NCI-H2171 treated with DMSO at 0.1 percent for 48 hours (cell line): ENCODE data around the gene CATSPER3.

Experiments
- DNase-seq: peaks from one replicate; lab custom pipeline; 2025; lab: John Stamatoyannopoulos, UW

Gene CATSPER3

DNA sequence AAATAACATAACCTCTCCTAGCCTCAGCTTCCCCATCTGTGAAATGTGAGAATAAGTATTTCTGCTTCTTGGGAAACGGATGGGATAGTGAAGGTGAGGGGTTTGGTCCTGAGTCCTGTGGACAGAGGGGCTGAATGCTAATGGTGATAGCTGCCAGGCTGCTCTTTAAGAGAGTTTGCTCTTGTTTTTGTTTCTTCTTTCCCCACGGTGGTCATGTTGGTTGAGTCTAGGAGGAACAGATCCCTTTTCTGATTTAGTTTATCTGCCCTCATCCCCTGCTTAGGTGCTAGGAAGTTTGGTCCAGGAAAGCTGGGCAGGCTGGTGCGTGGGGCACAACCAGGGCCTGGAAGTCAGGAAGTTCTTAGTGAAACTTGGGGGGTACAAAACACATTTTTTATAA is 74.0 kb downstream of the CATSPER3 start:
- DNase-seq, result no peak

- no peak for DNase-seq
Measured at GRCh38 chr5:135042595-135042994, 74.9 kb downstream of the CATSPER3 start.

DNA sequence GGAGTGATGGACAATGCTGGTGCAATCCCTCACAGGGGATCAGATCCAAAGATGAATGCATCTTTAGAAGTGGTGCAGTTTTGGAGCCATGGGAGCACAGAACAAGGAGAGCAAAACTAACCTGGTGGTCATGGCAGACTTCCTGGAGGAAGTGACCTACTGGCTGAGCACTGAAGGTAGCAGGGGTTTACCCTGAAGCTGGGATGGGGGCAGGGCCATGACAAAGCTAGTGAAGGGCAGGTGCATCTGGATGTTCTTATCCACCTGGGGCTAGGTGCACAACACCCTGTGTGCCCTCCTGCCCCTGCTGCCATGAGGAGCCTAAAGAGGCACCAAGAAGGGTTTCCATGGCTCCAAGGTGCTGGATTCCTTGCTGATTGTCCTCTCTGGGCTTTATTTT is 77.8 kb downstream of the CATSPER3 start:
- DNase-seq, result no peak

DNA sequence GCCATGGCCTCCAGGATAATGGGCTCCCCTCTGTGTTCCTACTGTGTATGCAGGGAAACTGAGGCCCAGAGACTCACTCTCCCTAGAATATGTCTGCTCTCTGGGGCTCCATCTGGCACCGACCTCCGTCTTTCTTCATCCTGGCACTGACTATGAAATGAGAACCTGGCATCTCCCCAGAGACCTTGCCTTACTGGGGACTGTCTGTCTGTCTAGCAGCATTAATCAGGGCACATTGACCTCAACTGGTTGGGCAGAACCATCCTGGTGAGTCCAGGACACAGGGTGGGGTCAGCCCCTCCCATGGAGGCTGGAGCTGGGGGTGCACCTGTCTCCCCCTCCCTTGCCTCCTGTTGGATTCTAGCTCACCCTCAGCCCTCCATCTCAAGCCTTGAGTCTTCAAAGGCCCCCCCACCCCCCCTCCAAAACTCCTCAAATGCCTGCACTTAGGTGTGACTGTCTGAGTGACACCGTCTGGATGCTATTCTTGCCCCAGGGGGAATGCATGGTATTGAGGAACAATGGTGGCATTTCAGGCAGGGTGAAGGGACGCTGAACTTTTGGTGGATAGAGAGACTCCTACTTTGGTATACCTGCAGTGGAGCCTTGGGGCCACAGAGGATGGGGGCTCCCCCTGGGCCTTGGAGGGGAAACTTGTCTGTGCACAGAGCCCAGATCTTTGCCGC is 79.1 kb downstream of the CATSPER3 start:
- DNase-seq, result no peak

GRCh38 chr5:135047347-135047695 is 79.6 kb downstream of the CATSPER3 start:
- DNase-seq, result no peak

DNA sequence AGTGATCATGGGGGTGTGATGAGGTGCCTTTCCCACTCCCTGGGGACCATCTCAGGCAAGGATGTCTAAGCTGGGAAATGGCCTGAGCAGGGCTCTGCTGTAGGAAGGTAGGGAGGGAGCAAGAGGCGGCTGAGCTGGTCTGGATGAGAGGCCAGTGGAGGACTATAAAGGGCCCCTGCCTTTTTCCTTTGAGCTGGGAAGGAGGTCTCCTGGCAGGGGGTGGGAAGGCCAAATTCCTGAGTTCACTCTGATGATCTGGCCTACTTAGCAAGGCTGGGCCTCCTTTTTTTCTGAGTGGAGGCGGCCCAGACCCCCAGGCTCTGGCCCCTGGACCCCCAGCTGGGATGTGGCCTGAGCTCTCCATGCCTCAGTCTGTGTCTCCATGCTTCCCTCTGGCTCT is 80.6 kb downstream of the CATSPER3 start:
- DNase-seq, result no peak

- no peak for DNase-seq
Measured at GRCh38 chr5:135048930-135049329, 81.2 kb downstream of the CATSPER3 start.

- no peak for DNase-seq
Measured at GRCh38 chr5:135050244-135050767, 82.6 kb downstream of the CATSPER3 start.

DNA sequence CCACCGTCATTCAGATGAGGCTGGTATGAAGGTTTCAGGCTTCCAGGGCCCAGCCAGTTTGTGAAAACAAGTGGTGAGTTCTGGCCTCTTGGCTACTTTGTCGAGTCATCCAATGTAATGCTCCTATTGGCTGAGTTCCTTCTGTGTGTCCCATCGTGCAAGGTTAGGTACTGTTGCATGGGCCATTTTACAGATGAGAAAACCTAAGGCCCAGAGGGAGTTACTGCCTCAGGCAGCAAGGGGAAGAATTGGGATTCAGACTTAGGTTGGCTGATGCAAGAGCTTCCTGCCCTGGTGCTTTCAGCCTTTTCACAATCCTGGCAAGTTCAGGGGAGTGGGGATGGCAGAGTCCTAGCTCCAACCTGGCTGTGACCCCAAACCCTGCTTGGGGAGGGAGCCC is 83.7 kb downstream of the CATSPER3 start:
- no peak for DNase-seq

GRCh38 chr5:135051872-135052271 is 84.2 kb downstream of the CATSPER3 start:
- no peak for DNase-seq

DNA sequence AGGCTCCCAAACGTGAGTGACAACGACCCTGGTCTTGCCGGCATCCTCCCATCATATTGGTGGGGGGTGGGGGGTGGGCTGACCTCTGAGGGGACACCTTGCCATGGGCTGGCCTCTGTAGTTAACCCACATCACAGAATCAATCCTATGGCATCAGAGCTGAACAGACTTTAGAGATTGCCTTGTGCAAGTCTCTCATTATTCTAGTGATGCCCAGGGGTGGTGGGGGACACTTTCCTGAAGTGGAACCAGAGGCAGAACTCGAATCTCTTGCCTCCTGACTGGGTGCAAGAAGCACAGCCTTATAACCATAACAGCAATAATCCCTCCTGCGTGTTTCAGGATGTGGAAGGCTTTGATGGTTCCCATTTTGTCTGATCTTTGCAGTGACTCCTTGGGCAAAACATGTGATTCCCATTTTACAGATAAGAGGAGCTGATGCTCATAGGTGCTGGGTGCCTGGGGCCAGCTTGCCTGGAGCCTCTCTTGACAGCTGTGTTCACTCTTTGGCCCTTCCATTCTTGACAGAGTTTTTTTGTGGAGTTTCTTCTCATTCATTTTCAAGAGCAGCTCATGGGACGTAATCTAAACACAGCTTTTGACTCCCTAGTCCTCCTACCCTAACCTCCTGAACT is 84.9 kb downstream of the CATSPER3 start:
- DNase-seq, result no peak

GRCh38 chr5:135053278-135053677 is 85.6 kb downstream of the CATSPER3 start:
- DNase-seq, result no peak

- DNase-seq, result no peak
Measured at GRCh38 chr5:135053989-135054388, 86.3 kb downstream of the CATSPER3 start.

- DNase-seq, result no peak
Measured at GRCh38 chr5:135054546-135054945, 86.8 kb downstream of the CATSPER3 start.

DNA sequence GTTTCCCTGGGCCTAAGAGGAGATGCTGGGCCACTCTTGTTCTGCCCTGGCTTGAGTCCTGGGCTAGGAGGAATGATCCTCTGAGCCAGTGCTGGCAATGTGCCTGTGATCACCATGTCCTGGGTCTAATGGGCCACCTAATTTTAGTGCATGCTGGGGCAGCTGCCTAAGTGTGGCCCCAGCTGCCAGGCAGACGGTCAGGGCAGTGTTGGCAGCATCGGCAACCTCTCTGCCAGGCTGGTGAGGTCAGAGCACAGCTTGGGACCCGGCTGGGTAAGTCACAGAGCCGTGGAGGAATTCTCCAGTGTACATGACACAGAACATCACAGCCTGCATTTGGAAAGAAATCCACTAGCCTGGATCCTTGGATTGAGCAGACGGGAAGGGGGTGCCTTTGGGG is 87.7 kb downstream of the CATSPER3 start:
- DNase-seq, result no peak

DNA sequence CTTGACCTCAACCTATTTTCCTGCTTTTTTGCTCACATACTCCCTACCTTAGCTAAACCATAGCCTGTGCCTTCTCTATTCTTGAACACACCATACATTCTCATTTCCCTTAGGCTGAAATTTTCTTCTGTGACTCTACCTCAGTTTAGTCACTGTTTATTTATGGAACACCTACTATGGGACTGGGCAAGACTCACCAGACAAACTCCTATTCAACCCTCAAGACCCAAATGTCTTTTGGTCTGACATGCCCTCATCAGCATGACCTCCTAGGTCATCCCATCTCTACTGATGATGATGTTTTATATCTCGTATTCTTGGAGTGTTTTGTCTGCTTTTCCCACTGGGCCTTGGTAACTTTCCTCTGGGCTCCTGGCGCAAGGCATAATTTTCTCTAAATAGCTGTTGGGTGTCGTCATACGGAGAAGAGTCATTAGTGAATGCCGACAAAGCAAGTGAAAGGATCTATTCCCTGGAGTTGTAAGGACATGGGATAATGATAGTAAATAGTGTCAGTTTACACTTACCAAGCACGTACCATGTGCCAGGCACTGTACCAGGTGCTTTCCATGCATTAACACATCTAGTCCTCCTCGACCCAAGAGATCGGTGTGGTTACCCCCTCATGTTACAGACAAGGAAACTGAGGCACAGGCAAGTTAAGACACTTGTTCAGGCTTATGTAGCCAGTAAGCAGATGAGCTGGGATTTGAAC is 88.8 kb downstream of the CATSPER3 start:
- DNase-seq, result no peak

DNA sequence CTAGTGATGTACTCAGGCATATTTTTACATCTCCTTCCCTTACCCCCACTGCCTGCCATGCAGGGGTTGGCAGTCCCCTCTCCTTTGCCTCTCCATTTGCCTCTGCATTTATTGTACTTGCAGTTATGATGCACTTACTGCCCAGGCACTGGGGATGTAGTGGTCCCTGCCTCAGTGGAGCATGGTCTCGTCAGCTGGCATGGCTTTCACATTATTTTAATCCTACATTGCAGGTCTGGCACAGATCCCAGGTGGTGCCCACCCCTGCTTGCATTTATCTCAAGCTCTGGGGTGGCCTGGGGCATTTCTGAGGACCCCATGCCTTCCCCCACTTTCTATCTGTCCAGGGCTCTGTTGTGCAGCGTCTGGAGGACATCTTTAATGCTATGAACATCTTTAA is 89.5 kb downstream of the CATSPER3 start:
- no peak for DNase-seq

- no peak for DNase-seq
Measured at GRCh38 chr5:135058331-135058732, 90.6 kb downstream of the CATSPER3 start.

DNA sequence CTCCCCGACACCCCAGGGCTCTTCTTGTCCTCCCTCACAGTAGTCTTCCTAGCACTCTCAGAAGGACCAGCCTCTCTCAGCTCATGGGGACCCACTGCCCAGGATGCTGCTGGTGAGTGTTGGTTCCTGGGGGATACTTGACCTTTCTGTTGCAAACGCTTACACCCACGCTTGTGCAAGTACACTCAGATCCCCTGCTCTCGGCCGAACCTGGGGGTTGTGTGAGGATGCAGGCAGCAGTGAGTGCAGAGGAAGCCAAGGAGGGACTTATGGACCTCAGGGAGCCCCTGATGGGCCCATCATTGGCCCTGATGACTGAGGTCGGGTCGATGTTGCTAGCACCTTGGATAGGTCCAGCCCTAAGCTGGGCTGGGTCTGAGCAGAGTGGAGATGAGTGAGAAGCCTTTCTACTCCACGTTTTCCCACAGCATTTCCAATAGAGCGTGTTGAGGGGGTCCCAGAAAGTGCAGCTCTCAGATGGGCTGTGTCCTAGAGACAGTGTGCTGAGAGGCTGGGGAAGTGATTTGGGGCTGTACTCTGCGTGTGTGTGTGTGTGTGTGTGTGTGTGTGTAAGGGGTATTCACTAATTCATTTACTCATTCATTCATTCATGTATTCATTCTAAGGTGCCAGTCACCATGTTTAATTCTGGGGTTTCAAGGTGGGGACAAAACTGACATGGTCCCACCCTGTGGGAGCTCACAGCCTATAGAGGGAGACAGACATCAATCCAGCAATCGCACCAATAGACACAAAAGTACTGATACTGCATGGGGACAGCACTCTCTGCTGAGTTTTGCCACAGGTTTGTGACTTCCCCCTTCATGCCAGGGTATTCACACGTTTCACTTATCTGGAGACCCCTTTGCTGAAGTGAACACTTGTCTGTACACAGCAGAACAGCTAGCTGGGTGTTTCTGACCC is 91.6 kb downstream of the CATSPER3 start:
- no peak for DNase-seq

- no peak for DNase-seq
Measured at GRCh38 chr5:135060021-135060420, 92.3 kb downstream of the CATSPER3 start.

- DNase-seq, result no peak
Measured at GRCh38 chr5:135061001-135061400, 93.3 kb downstream of the CATSPER3 start.
